HEK293T (cell line): ENCODE measurements around the gene HOXD13.
A peak's percentile ranks its signal among the peaks of the same experiment; 100 is the strongest.

Experiments used
- CTCF ChIA-PET: fragments of 350-600 bp; formaldehyde crosslinking; extraction: SDS; loops from one replicate; lab custom pipeline; 2021; ENCODE audit warnings: antibody characterized with exemption, inconsistent platforms; lab: Yijun Ruan, JAX
- POLR2A ChIA-PET: fragments of 350-600 bp; formaldehyde crosslinking; extraction: SDS; loops from one replicate; lab custom pipeline; 2020; ENCODE audit warnings: antibody characterized with exemption, inconsistent platforms; lab: Yijun Ruan, JAX
- DNase-seq: peaks from one replicate; pipeline ENCODE4 v3.0.0; 2012; ENCODE audit warnings: mixed read lengths; ENCODE audit errors: extremely low spot score
- ARNT ChIP-seq: fragments of 450-650 bp; IDR thresholded peaks from 2 replicates; pipeline ENCODE4 v1.6.1; 2017; ENCODE audit warnings: mild to moderate bottlenecking
- BHLHE40 ChIP-seq: fragments of 450-650 bp; IDR thresholded peaks from 2 replicates; pipeline ENCODE4 v1.6.1; 2016; ENCODE audit warnings: mild to moderate bottlenecking, moderate library complexity, borderline replicate concordance
- CTBP1 ChIP-seq: fragments of 450-650 bp; IDR thresholded peaks from 2 replicates; pipeline ENCODE4 v1.6.1; 2016; ENCODE audit warnings: borderline replicate concordance
- ELF4 ChIP-seq: fragments of 450-650 bp; IDR thresholded peaks from 2 replicates; pipeline ENCODE4 v1.6.1; 2017; ENCODE audit warnings: antibody characterized with exemption
- FOXK2 ChIP-seq: fragments of 450-650 bp; IDR thresholded peaks from 2 replicates; pipeline ENCODE4 v1.6.1; 2016; ENCODE audit warnings: mild to moderate bottlenecking
- FOXM1 ChIP-seq: fragments of 450-650 bp; IDR thresholded peaks from 2 replicates; pipeline ENCODE4 v1.6.1; 2017; ENCODE audit warnings: mild to moderate bottlenecking, borderline replicate concordance
- HDGF ChIP-seq: fragments of 450-650 bp; IDR thresholded peaks from 2 replicates; pipeline ENCODE4 v1.6.1; 2017; ENCODE audit warnings: antibody characterized with exemption, borderline replicate concordance
- L3MBTL2 ChIP-seq: fragments of 450-650 bp; conservative IDR thresholded peaks from 2 replicates; pipeline ENCODE4 v1.6.1; 2016; ENCODE audit warnings: mild to moderate bottlenecking
- LEF1 ChIP-seq: fragments of 450-650 bp; IDR thresholded peaks from 2 replicates; pipeline ENCODE4 v1.6.1; 2017; ENCODE audit warnings: mild to moderate bottlenecking, borderline replicate concordance
- NFRKB ChIP-seq: fragments of 450-650 bp; IDR thresholded peaks from 2 replicates; pipeline ENCODE4 v1.6.1; 2016; ENCODE audit warnings: mild to moderate bottlenecking, moderate library complexity
- PKNOX1 ChIP-seq: fragments of 450-650 bp; IDR thresholded peaks from 2 replicates; pipeline ENCODE4 v1.6.1; 2016
- SP1 ChIP-seq: fragments of 450-650 bp; IDR thresholded peaks from 2 replicates; pipeline ENCODE4 v1.6.1; 2017
- TARDBP ChIP-seq: fragments of 450-650 bp; IDR thresholded peaks from 2 replicates; pipeline ENCODE4 v1.6.1; 2016
- ZNF384 ChIP-seq: fragments of 450-650 bp; IDR thresholded peaks from 2 replicates; pipeline ENCODE4 v1.6.1; 2016

HOXD13 gene

GRCh38 chr2:176074919-176075425 is 17.5 kb upstream of the HOXD13 start:
- DNase-seq = no peak
- TF ChIP-seq ELF4 (no peak), NFRKB (no peak), SP1 (no peak), ZNF384 (no peak), L3MBTL2 (no peak), HDGF (no peak), TARDBP (no peak), BHLHE40 (no peak), CTBP1 (no peak), FOXK2 (no peak)
- ChIA-PET CTCF (no interaction called here), POLR2A (no interaction called here)

- no peak for DNase-seq
- ChIA-PET POLR2A (no interaction called here), CTCF (no interaction called here)
- no peak for TF ChIP-seq TARDBP
- TF ChIP-seq CTBP1 = no peak
- TF ChIP-seq LEF1 = no peak
- TF ChIP-seq ELF4 = no peak
- TF ChIP-seq ZNF384 = no peak
- no peak for TF ChIP-seq BHLHE40
- TF ChIP-seq FOXM1 = no peak
- TF ChIP-seq HDGF = no peak
- TF ChIP-seq NFRKB = no peak
These were observed 17.0 kb upstream of the HOXD13 start for GRCh38 chr2:176075481-176075880.

- POLR2A ChIA-PET = no interaction called here
- CTCF ChIA-PET = no interaction called here
- DNase-seq = no peak
These were observed 16.5 kb upstream of the HOXD13 start for GRCh38 chr2:176076063-176076462.

GRCh38 chr2:176076796-176077195 is 15.7 kb upstream of the HOXD13 start:
- TF ChIP-seq LEF1 (no peak), SP1 (no peak)
- ChIA-PET POLR2A (no interaction called here), CTCF (no interaction called here)
- no peak for DNase-seq

More at GRCh38 chr2:176076063-176076462, 16.5 kb upstream of the HOXD13 start:
- TF ChIP-seq ELF4 = no peak
- no peak for TF ChIP-seq NFRKB
- no peak for TF ChIP-seq ARNT

- ChIA-PET CTCF (interaction anchor here (0.7 to 1.9 kb wide), 5 partner anchors 17 to 1381 kb away, joined by 3 to 9 read pairs (median 5); no protein-coding TSS in a partner anchor), POLR2A (interaction anchor here (2.2 to 2.8 kb wide), 2 partner anchors 17 to 77 kb away, joined by 9 to 11 read pairs; partner anchors contain the start of gene LNPK)
- DNase-seq = no peak
- TF ChIP-seq ELF4 (no peak), BHLHE40 (no peak)
These were observed 13.8 kb upstream of the HOXD13 start for GRCh38 chr2:176078541-176079284.

GRCh38 chr2:176079285-176079830 is 13.2 kb upstream of the HOXD13 start:
- no peak for TF ChIP-seq FOXK2
- no peak for TF ChIP-seq PKNOX1
- no peak for DNase-seq
- POLR2A ChIA-PET = interaction anchor here (0.7 to 2.8 kb wide), 3 partner anchors 13 to 78 kb away, joined by 3 to 11 read pairs (median 9); partner anchors contain the start of genes HOXD13 and LNPK
- CTCF ChIA-PET = interaction anchor here (0.5 to 1.9 kb wide), 7 partner anchors 10 to 1382 kb away, joined by 3 to 9 read pairs (median 5); no protein-coding TSS in a partner anchor

GRCh38 chr2:176079831-176080539 is 12.5 kb upstream of the HOXD13 start:
- peak; percentile 87 for DNase-seq
- ChIA-PET POLR2A (interaction anchor here (0.7 to 2.8 kb wide), 3 partner anchors 13 to 78 kb away, joined by 3 to 11 read pairs (median 9); partner anchors contain the start of genes HOXD13 and LNPK), CTCF (interaction anchor here (0.5 to 1.9 kb wide), 11 partner anchors 11 to 1383 kb away, joined by 3 to 9 read pairs (median 4); no protein-coding TSS in a partner anchor)
- TF ChIP-seq ZNF384 = no peak

- TF ChIP-seq L3MBTL2 (peak; percentile 84), ZNF384 (no peak)
- POLR2A ChIA-PET = interaction anchor here (2.2 to 2.8 kb wide), 2 partner anchors 15 to 79 kb away, joined by 9 to 11 read pairs; partner anchors contain the start of gene LNPK
- CTCF ChIA-PET = interaction anchor here (0.6 to 1.9 kb wide), 6 partner anchors 12 to 391 kb away, joined by 3 to 9 read pairs (median 4); no protein-coding TSS in a partner anchor
- DNase-seq = no peak
These were observed 11.8 kb upstream of the HOXD13 start for GRCh38 chr2:176080540-176081375.
